HG03378 (cell line): ENCODE results near the gene MYO1B.

Experiments
- ATAC-seq: cut with Tn5 transposase; IDR thresholded peaks from one replicate; pipeline ENCODE4 v1.9.1; 2021; ENCODE audit warnings: mild to moderate bottlenecking, moderate library complexity; ENCODE audit not compliant: unreplicated experiment

The MYO1B gene

GRCh38 chr2:191396794-191397193 is 151.6 kb downstream of the MYO1B start:
- no peak for ATAC-seq

GRCh38 chr2:191399601-191400000 is 154.4 kb downstream of the MYO1B start:
- ATAC-seq, result no peak

GRCh38 chr2:191401287-191401686 is 156.1 kb downstream of the MYO1B start:
- no peak for ATAC-seq

- ATAC-seq, result no peak
Observed at GRCh38 chr2:191402966-191403565, 157.9 kb downstream of the MYO1B start.

GRCh38 chr2:191404568-191404991 is 159.4 kb downstream of the MYO1B start:
- ATAC-seq, result no peak

GRCh38 chr2:191405546-191405945 is 160.3 kb downstream of the MYO1B start:
- ATAC-seq, result no peak

GRCh38 chr2:191410646-191411436 is 165.6 kb downstream of the MYO1B start:
- no peak for ATAC-seq

- ATAC-seq, result no peak
Observed at GRCh38 chr2:191411472-191411871, 166.3 kb downstream of the MYO1B start.

GRCh38 chr2:191412353-191412752 is 167.1 kb downstream of the MYO1B start:
- ATAC-seq, result no peak

- ATAC-seq, result no peak
Observed at GRCh38 chr2:191415101-191415500, 169.9 kb downstream of the MYO1B start.

GRCh38 chr2:191415858-191416257 is 170.7 kb downstream of the MYO1B start:
- no peak for ATAC-seq

GRCh38 chr2:191417746-191418145 is 172.5 kb downstream of the MYO1B start:
- no peak for ATAC-seq

GRCh38 chr2:191421950-191422349 is 176.7 kb downstream of the MYO1B start:
- no peak for ATAC-seq

GRCh38 chr2:191427031-191427430 is 181.8 kb downstream of the MYO1B start:
- no peak for ATAC-seq

- ATAC-seq, result no peak
Observed at GRCh38 chr2:191428141-191428540, 182.9 kb downstream of the MYO1B start.

- no peak for ATAC-seq
Observed at GRCh38 chr2:191430476-191430875, 185.3 kb downstream of the MYO1B start.

GRCh38 chr2:191432121-191432520 is 186.9 kb downstream of the MYO1B start:
- no peak for ATAC-seq

- ATAC-seq, result no peak
Observed at GRCh38 chr2:191434072-191434471, 188.9 kb downstream of the MYO1B start.

GRCh38 chr2:191435141-191435540 is 189.9 kb downstream of the MYO1B start:
- ATAC-seq, result no peak

GRCh38 chr2:191436368-191437055 is 191.3 kb downstream of the MYO1B start:
- ATAC-seq, result no peak

GRCh38 chr2:191439481-191439880 is 194.3 kb downstream of the MYO1B start:
- ATAC-seq, result no peak
